Renal cortical epithelial cell (primary cell): ENCODE results near the gene IL36G. TPM values are rescaled to one million over a fixed set of nuclear protein-coding genes. Genes with fewer than 3 reads are reported as not detected.

Source experiments
- DNase-seq: peaks from one replicate; pipeline ENCODE4 v3.0.0-alpha.2; 2011; ENCODE audit warnings: low read depth
- total RNA-seq: library from RNA; depleted of rRNA; stranded (reverse); fragments of >200 nt; gene quantifications from 2 replicates; pipeline ENCODE4 v1.2.3, GENCODE V29; 2014

IL36G gene
- total RNA-seq, 1 donor from 2014 or later: not detected

DNA sequence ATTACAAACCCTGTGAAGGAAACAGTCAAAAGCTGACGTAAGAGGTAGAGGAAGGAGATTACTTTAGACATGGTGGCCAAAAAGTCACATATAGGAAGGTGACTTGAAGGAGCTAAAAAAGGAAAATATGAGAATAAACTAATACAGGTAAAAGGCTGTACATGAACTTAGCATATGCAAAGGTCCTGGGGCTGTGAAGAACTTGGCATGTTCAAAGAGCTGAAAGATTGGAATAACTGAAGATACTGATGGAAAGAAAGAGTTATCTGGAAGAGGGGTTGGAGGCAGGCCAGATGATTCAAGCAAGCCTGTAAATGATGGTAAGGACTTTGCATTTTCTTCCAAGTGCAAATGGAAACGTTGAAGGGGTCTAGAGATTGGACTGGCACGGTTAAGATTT lies 40.7 kb downstream of the IL36G start:
- no peak for DNase-seq

DNA sequence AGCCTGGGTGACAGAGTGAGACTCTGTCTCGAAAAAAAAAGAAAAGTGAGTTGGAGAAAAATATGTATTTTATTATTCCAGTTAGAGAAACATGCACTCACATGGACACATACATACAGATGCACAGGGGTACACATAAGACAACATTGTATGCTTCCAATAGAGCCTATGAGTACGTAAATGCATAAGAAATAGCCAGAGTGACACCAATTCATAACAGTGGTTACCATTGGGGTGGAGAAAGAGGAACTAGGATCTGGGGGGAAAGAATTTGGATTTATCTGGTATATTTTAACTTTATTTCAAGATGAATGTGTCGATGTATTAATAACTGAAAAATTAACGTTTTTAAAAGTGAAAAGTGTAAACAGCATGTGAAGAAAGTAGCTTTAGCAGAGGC lies 43.5 kb downstream of the IL36G start:
- DNase-seq: no peak

GRCh38 chr2:113024764-113025163 lies 47.0 kb downstream of the IL36G start:
- no peak for DNase-seq

GRCh38 chr2:113025737-113026136 lies 47.9 kb downstream of the IL36G start:
- DNase-seq: no peak

DNA sequence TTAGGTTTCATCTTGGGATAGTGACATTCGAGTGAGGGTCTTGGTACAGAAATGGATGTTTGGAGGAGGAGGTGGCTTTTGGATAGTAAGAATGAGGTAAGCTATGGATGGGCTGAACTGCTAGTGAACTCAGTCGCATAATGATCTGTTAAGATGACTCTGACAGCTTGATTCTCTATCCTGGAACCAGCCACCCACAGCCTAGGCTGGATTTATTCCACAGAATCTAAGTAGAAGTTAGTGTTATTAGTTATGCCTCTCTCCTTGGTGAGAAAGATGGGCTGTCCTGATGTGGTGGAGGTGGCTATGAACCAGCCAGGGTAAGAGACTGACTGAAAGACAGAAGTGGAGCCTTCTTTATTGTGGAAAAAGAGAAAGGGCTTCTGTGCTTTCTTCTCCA lies 49.9 kb downstream of the IL36G start:
- DNase-seq: no peak

DNA sequence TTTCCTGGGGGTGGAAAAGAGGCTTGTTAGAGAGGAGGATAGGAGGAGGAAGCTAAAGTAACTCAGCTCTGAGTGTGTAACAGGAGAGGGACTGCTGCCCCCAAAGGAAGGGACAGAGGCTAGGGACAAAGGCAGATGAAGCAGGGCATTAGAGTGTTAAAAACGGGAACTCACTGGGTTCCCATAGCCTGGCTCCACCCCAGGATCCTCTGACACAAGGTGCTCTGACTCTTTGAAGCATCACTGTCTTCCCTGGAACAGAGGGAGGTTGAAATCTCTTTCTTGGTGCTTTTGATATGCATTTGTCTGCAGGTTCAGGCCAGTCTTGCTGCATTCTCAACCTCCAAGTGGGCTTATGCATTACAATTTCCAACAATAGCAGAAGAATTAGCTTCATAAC lies 50.3 kb downstream of the IL36G start:
- DNase-seq: no peak

- DNase-seq: no peak
Measured at GRCh38 chr2:113032737-113033136, 54.9 kb downstream of the IL36G start.

DNA sequence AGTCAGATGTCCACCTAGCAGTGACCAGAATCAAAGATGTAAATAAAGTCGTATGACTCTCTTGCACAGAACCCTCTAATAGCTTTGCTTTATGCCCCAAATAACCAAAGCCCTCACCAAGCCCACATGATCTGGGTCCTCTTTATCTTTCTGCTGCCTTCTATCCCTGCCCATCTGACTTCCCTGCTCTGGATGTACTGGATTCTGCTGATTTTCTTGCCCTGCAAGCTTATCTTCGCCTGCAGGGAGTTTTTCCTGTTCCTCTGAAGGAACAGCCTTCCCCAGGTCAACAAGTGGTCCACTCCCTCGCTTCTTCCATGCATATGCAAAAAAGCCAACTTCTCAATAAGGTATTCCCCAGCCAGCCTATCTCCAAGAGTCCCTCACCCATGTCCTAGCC lies 56.2 kb downstream of the IL36G start:
- no peak for DNase-seq

Other genes with a start within 250 kb of the IL36G start
- 0.40 and 4.2 TPM in 2 replicates for gene CKAP2L, start 213.4 kb upstream of the IL36G start, total RNA-seq
- gene IL1A, start 193.5 kb upstream of the IL36G start, total RNA-seq: 0.15 and 6.3 TPM in 2 replicates
- 0.35 and 4.5 TPM in 2 replicates for gene IL1B, start 141.2 kb upstream of the IL36G start, total RNA-seq
- gene IL37, start 66.8 kb upstream of the IL36G start, total RNA-seq: not detected in 2 replicates
- gene IL36A, start 27.5 kb downstream of the IL36G start, total RNA-seq: not detected in 2 replicates
- gene IL36B, start 74.9 kb downstream of the IL36G start, total RNA-seq: not detected in 2 replicates
- gene IL36RN, start 81.2 kb downstream of the IL36G start, total RNA-seq: 0.69 TPM in 1 of 2 replicates, not detected in the other
- gene IL1F10, start 90.0 kb downstream of the IL36G start, total RNA-seq: not detected in 2 replicates
- 1.6 TPM in 1 of 2 replicates, not detected in the other for gene IL1RN, start 149.6 kb downstream of the IL36G start, total RNA-seq
- gene PSD4, start 196.0 kb downstream of the IL36G start, total RNA-seq: 13.5 and 28.7 TPM in 2 replicates